K562 (cell line): Measurements from ENCODE around the gene KIF21A. TPM values are rescaled to one million over a fixed set of nuclear protein-coding genes. Genes with fewer than 3 reads are reported as not detected.

Experiments
- ATAC-seq: fragments of 200-7000 bp; cut with Tn5 transposase; 3 replicates; pipeline ENCODE4 v1.9.1; 2020; ENCODE audit warnings: moderate library complexity
- BruUV-seq: library from RNA; stranded (reverse); fragments of 400-500 nt; replicated peaks from 2 replicates; lab custom pipeline; 2021; lab: Mats Ljungman, UMichigan
- CTCF ChIA-PET: fragments of 300-600 bp; formaldehyde crosslinking; extraction: SDS; loops from one replicate; lab custom pipeline; 2021; ENCODE audit warnings: low intra/inter-chr PET ratio; lab: Yijun Ruan, JAX
- POLR2A ChIA-PET: fragments of 300-600, 350-650 bp; sonication (Branson Sonifier 250); formaldehyde crosslinking; extraction: SDS; loops from one replicate; lab custom pipeline; 2021; ENCODE audit warnings: antibody characterized with exemption, inconsistent platforms; lab: Yijun Ruan, JAX
- DNase-seq, 4 experiments: peaks; one replicate each; pipeline versions ENCODE4 v3.0.0 to v3.0.0-alpha.2; 2011 to 2018; ENCODE audit warnings: low spot score in 3 of 4, mixed read lengths in 3 of 4; ENCODE audit errors: extremely low read depth in 1 of 4
- FAIRE-seq: peaks from 2 replicates; lab custom pipeline; 2011; peaks lifted over from hg19 to GRCh38; lab: Jason Lieb, UNC
- H2AFZ ChIP-seq: 2 replicates; pipeline ENCODE4 v1.6.0; 2011; ENCODE audit warnings: low read depth, low read length, control low read depth, inconsistent platforms
- H3K27ac ChIP-seq: fragments of 200-600 bp; 3 replicates; pipeline ENCODE4 v1.8.0; 2011; ENCODE audit warnings: low read depth, mild to moderate bottlenecking, control low read depth, inconsistent platforms, low read length, moderate library complexity, mixed read lengths; ENCODE audit errors: extremely low read depth
- H3K27me3 ChIP-seq, 2 experiments: fragments of 300-600 bp in 1 of 2; 2 replicates in 1 of 2; 3 replicates in 1 of 2; pipeline versions ENCODE4 v1.6.0 to v1.8.0; 2011; ENCODE audit warnings: inconsistent platforms in 2 of 2, low read length in 2 of 2, mild to moderate bottlenecking in 1 of 2, mixed read lengths in 1 of 2, moderate library complexity in 1 of 2; ENCODE audit not compliant: control insufficient read depth in 2 of 2, insufficient read depth in 2 of 2
- H3K36me3 ChIP-seq: fragments of 300-600 bp; 3 replicates; pipeline ENCODE4 v1.8.0; 2011; ENCODE audit warnings: mild to moderate bottlenecking, low read length, inconsistent platforms; ENCODE audit not compliant: control insufficient read depth, insufficient read depth
- H3K4me1 ChIP-seq, 2 experiments: fragments of 200-600 bp in 1 of 2; replicated peaks in 1 of 2; 2 replicates in 1 of 2; 3 replicates in 1 of 2; pipeline versions ENCODE4 v1.5.1 to v1.8.0; 2011; ENCODE audit warnings: inconsistent platforms in 2 of 2, low read length in 2 of 2, mild to moderate bottlenecking in 1 of 2, mixed read lengths in 1 of 2, moderate library complexity in 1 of 2; ENCODE audit not compliant: control insufficient read depth in 2 of 2, insufficient read depth in 2 of 2
- H3K4me2 ChIP-seq: 2 replicates; pipeline ENCODE4 v1.6.1; 2011; ENCODE audit warnings: low read length, control low read depth, inconsistent platforms, mixed read lengths; ENCODE audit not compliant: insufficient read depth
- H3K4me3 ChIP-seq: fragments of 200-600 bp; sonication (generic), shearing (Covaris generic); 2 replicates; pipeline ENCODE4 v1.5.1; 2016; ENCODE audit warnings: control low read depth, inconsistent platforms
- H3K79me2 ChIP-seq: fragments of 200-600 bp; 3 replicates; pipeline ENCODE4 v1.8.0; 2011; ENCODE audit warnings: low read length, inconsistent platforms; ENCODE audit not compliant: control insufficient read depth, insufficient read depth
- H3K9ac ChIP-seq, 2 experiments: 2 replicates each; pipeline versions ENCODE4 v1.6.0 to v1.6.1; 2011; ENCODE audit warnings: low read depth in 2 of 2, low read length in 2 of 2, control low read depth in 1 of 2, inconsistent platforms in 1 of 2, mild to moderate bottlenecking in 1 of 2, mixed read lengths in 1 of 2; ENCODE audit not compliant: insufficient read depth in 1 of 2
- H3K9me1 ChIP-seq: one replicate; pipeline ENCODE4 v1.6.0; 2011; ENCODE audit warnings: inconsistent platforms, mild to moderate bottlenecking, low read length, moderate library complexity; ENCODE audit not compliant: control insufficient read depth, insufficient read depth
- H3K9me3 ChIP-seq: replicated peaks from 2 replicates; pipeline ENCODE4 v1.5.1; 2011; ENCODE audit warnings: low read depth, low read length, inconsistent platforms; ENCODE audit not compliant: control insufficient read depth, insufficient read depth
- H4K20me1 ChIP-seq: replicated peaks from 2 replicates; pipeline ENCODE4 v1.6.1; 2011; ENCODE audit warnings: low read length, inconsistent platforms, mixed read lengths; ENCODE audit not compliant: control insufficient read depth, insufficient read depth
- CEBPB ChIP-seq: fragments of 450-650 bp; IDR thresholded peaks from 2 replicates; pipeline ENCODE4 v1.6.1; 2016; ENCODE audit warnings: missing genetic modification characterization, missing compliant biosample characterization
- JUN ChIP-seq, 2 experiments: sonication (generic) in 1 of 2; formaldehyde crosslinking in 1 of 2; IDR thresholded peaks; 2 replicates each; pipeline versions ENCODE4 v1.6.1 to v1.8.0; 2012 to 2022; ENCODE audit warnings: borderline replicate concordance in 2 of 2, mild to moderate bottlenecking in 2 of 2, improper control_type of control experiment in 1 of 2, low read depth in 1 of 2, low read length in 1 of 2, missing genetic modification reagents in 1 of 2
- MBD1 ChIP-seq: fragments of 250-450 bp; sonication (Bioruptor Pico); IDR thresholded peaks from 2 replicates; pipeline ENCODE4 v1.8.0; 2022; ENCODE audit warnings: inconsistent platforms
- MECOM ChIP-seq: fragments of 250-450 bp; sonication (Bioruptor Pico); IDR thresholded peaks from 2 replicates; pipeline ENCODE4 v1.8.0; 2022; ENCODE audit warnings: inconsistent platforms
- MEIS2 ChIP-seq: fragments of 450-650 bp; IDR thresholded peaks from 2 replicates; pipeline ENCODE4 v1.6.1; 2014; ENCODE audit warnings: mild to moderate bottlenecking; ENCODE audit not compliant: partially characterized antibody
- MTA1 ChIP-seq: fragments of 450-650 bp; IDR thresholded peaks from 2 replicates; pipeline ENCODE4 v1.6.1; 2017; ENCODE audit warnings: borderline replicate concordance
- MTF1 ChIP-seq: fragments of 250-450 bp; sonication (Bioruptor Pico); IDR thresholded peaks from 2 replicates; pipeline ENCODE4 v1.9.0; 2021; ENCODE audit warnings: moderate library complexity, mild to moderate bottlenecking, inconsistent platforms, borderline replicate concordance
- NFXL1 ChIP-seq: fragments of 450-650 bp; formaldehyde crosslinking; IDR thresholded peaks from 2 replicates; pipeline ENCODE4 v1.4.0; 2021; ENCODE audit warnings: mild to moderate bottlenecking
- POLR2B ChIP-seq: fragments of 450-650 bp; IDR thresholded peaks from 2 replicates; pipeline ENCODE4 v1.6.1; 2018; ENCODE audit warnings: low read depth; ENCODE audit not compliant: partially characterized antibody
- RUNX1 ChIP-seq: sonication (generic); IDR thresholded peaks from 2 replicates; pipeline ENCODE4 v1.6.1; 2016; ENCODE audit warnings: antibody characterized with exemption, low read depth
- SMARCB1 ChIP-seq: IDR thresholded peaks from 2 replicates; pipeline ENCODE4 v1.6.1; 2011; ENCODE audit warnings: improper control_type of control experiment, low read depth; ENCODE audit not compliant: insufficient read length
- TBL1XR1 ChIP-seq, 2 experiments: IDR thresholded peaks; 2 replicates each; pipeline ENCODE4 v1.6.1; 2012; ENCODE audit warnings: improper control_type of control experiment in 2 of 2, low read length in 2 of 2, mild to moderate bottlenecking in 1 of 2
- TSC22D4 ChIP-seq: fragments of 450-650 bp; IDR thresholded peaks from 2 replicates; pipeline ENCODE4 v1.6.1; 2016; ENCODE audit warnings: missing genetic modification characterization, missing biosample characterization, control low read depth
- TSHZ1 ChIP-seq: fragments of 250-450 bp; sonication (Bioruptor Pico); IDR thresholded peaks from 2 replicates; pipeline ENCODE4 v1.4.0; 2020; ENCODE audit warnings: mild to moderate bottlenecking, moderate library complexity
- ZNF232 ChIP-seq: sonication (generic); formaldehyde crosslinking; IDR thresholded peaks from 2 replicates; pipeline ENCODE4 v1.8.0; 2022; ENCODE audit warnings: mild to moderate bottlenecking, missing genetic modification reagents
- ZNF431 ChIP-seq: sonication (generic); formaldehyde crosslinking; IDR thresholded peaks from 2 replicates; pipeline ENCODE4 v1.8.0; 2022; ENCODE audit warnings: mild to moderate bottlenecking, missing genetic modification reagents
- in situ Hi-C: fragments of 300-500 bp; cut with MboI; formaldehyde crosslinking; loops from 4 replicates; pipeline ENCODE4 v1.15.0; 2018; ENCODE audit warnings: inconsistent platforms, mixed read lengths
- intact Hi-C: fragments of 100-400 bp; cut with micrococcal nuclease; formaldehyde crosslinking; loops from 2 replicates; pipeline ENCODE4 v1.14.2; 2022
- polyA plus RNA-seq, 8 experiments: library from polyadenylated mRNA; depleted of rRNA in 4 of 8; stranded (reverse) in 5 of 8; unstranded in 3 of 8; fragments of >200 nt; fragmentation: Nextera tagmentation in 2 of 8; fragmentation: Illumina TruSeq in 1 of 8; extraction: Ambion mirVana in 2 of 8; extraction: Trizol in 1 of 8; gene quantifications; 2 replicates each; pipeline versions ENCODE4 v1.2.1 to v1.2.3, GENCODE V29; 2011 to 2014; ENCODE audit warnings: inconsistent platforms in 1 of 8, missing spikeins in 1 of 8
- total RNA-seq, 7 experiments: library from RNA; depleted of rRNA in 6 of 7; stranded (reverse); fragments of >200 nt in 6 of 7; fragmentation: Illumina TruSeq in 2 of 7; extraction: Trizol in 2 of 7; gene quantifications; 2 replicates each; pipeline versions ENCODE4 v1.2.1 to v1.2.3, GENCODE V29; 2011 to 2021; ENCODE audit warnings: low replicate concordance in 1 of 7
- TF ChIP-seq, protein P1 (sequence below): fragments of 450-650 bp; formaldehyde crosslinking; conservative IDR thresholded peaks from 2 replicates; pipeline ENCODE4 v1.4.0; 2022; ENCODE audit warnings: mild to moderate bottlenecking, missing genetic modification characterization

KIF21A gene
- total and polyA plus RNA-seq, 9 of the 15 experiments (the other 6 are each of a cell fraction or from before 2014, with no cell fraction given) = 17.7 to 45.0 (median 30.3) TPM

DNA sequence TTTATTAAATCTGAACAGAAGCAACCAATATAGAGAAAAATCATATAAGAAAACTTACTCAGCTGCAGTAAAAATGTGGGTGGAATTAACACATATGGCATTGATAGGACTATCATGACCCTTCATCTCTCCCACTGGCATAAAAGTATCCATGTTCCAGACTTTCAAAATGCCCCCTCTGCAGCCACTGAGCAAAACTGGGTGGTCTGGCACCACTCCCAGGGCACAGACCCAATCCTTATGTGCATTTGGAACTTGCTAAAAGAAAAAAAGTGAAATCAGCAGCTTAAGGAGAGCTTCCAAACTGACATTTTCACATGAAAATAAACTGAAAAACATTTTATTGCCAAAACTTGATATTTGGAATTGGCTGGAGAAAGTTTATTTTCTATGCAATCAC is 141.5 kb downstream of the KIF21A start:
- Histone ChIP-seq H4K20me1 (no peaks in the 10 kb centered on the region), H3K9me3 (no peaks in the 10 kb centered on the region), H3K4me1 (no peaks in the 10 kb centered on the region), H3K27ac (no peak overlapping the region), H3K9me1 (no peaks in the 10 kb centered on the region), H3K36me3 (peaks cover 35% of the 10 kb centered on the region), H3K9ac (no peak overlapping the region), H2AFZ (no peak overlapping the region), H3K4me3 (no peak overlapping the region), H3K79me2 (no peaks in the 10 kb centered on the region), H3K27me3 (no peaks in the 10 kb centered on the region), H3K4me2 (no peak overlapping the region)
- ATAC-seq (no peak), FAIRE-seq (no peak), DNase-seq (no peak)
- TF ChIP-seq SMARCB1 = no peak
- TF ChIP-seq TSHZ1 (CRISPR knock-in tag) = no peak
- no peak for TF ChIP-seq MBD1 (CRISPR knock-in tag)
- TF ChIP-seq CEBPB (tag) = no peak
- no peak for TF ChIP-seq JUN (IDR thresholded peaks at IDR 0.05; ENCODE audit: borderline replicate concordance, low read depth, low read length)
- no peak for TF ChIP-seq JUN (CRISPR knock-in tag; IDR thresholded peaks at IDR 0.05; ENCODE audit: borderline replicate concordance)
- TF ChIP-seq POLR2B = no peak
- TF ChIP-seq, protein P1, sequence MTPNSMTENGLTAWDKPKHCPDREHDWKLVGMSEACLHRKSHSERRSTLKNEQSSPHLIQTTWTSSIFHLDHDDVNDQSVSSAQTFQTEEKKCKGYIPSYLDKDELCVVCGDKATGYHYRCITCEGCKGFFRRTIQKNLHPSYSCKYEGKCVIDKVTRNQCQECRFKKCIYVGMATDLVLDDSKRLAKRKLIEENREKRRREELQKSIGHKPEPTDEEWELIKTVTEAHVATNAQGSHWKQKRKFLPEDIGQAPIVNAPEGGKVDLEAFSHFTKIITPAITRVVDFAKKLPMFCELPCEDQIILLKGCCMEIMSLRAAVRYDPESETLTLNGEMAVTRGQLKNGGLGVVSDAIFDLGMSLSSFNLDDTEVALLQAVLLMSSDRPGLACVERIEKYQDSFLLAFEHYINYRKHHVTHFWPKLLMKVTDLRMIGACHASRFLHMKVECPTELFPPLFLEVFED (CRISPR knock-in tag) = no peak
- no peak for TF ChIP-seq MEIS2
- no peak for TF ChIP-seq MTF1
- TF ChIP-seq MTA1 = no peak
- no peak for TF ChIP-seq TBL1XR1 (IDR thresholded peaks at IDR 0.05; ENCODE audit: low read length in 2 of 2)
- no peak for TF ChIP-seq ZNF232
- no peak for TF ChIP-seq MECOM (CRISPR knock-in tag)
- TF ChIP-seq RUNX1 = no peak
- TF ChIP-seq NFXL1 (CRISPR knock-in tag) = no peak
- TF ChIP-seq ZNF431 (CRISPR knock-in tag) = no peak
- no peak for TF ChIP-seq TSC22D4 (tag)
- ChIA-PET POLR2A (no interaction called here), CTCF (no interaction called here)
- no TSS peak for BruUV-seq
- in situ Hi-C loops = no loop called here
- intact Hi-C loops = no loop called here
